Trophoblast cell (in vitro differentiated cells and primary cell): Measurements from ENCODE around the gene PITX2.

ENCODE experiments used
- DNase-seq, 2 donors: peaks; one replicate each; pipeline ENCODE4 v3.0.0-alpha.2; 2016
- H2AFZ ChIP-seq: 2 replicates; pipeline ENCODE4 v1.6.1; 2013; ENCODE audit warnings: low read length, moderate library complexity, mild to moderate bottlenecking; ENCODE audit not compliant: insufficient read depth, poor library complexity
- H2AK5ac ChIP-seq: 2 replicates; pipeline ENCODE4 v1.6.1; 2013; ENCODE audit warnings: mild to moderate bottlenecking, low read length
- H2BK120ac ChIP-seq: 2 replicates; pipeline ENCODE4 v1.6.1; 2013; ENCODE audit warnings: low read length, mild to moderate bottlenecking, moderate library complexity; ENCODE audit not compliant: insufficient read depth, poor library complexity
- H2BK12ac ChIP-seq: 2 replicates; pipeline ENCODE4 v1.6.1; 2013; ENCODE audit warnings: mild to moderate bottlenecking, low read length, moderate library complexity
- H2BK5ac ChIP-seq: 2 replicates; pipeline ENCODE4 v1.6.1; 2013; ENCODE audit warnings: low read length, low read depth, moderate library complexity, mild to moderate bottlenecking; ENCODE audit not compliant: poor library complexity
- H3K14ac ChIP-seq: 2 replicates; pipeline ENCODE4 v1.6.1; 2013; ENCODE audit warnings: mild to moderate bottlenecking, low read length
- H3K18ac ChIP-seq: 2 replicates; pipeline ENCODE4 v1.6.1; 2013; ENCODE audit warnings: mild to moderate bottlenecking, low read length
- H3K23ac ChIP-seq: 2 replicates; pipeline ENCODE4 v1.6.1; 2013; ENCODE audit warnings: low read length
- H3K27ac ChIP-seq: 2 replicates; pipeline ENCODE4 v1.5.1; 2013; ENCODE audit warnings: low read depth, mild to moderate bottlenecking, inconsistent platforms, low read length, moderate library complexity
- H3K27me3 ChIP-seq: 2 replicates; pipeline ENCODE4 v1.6.1; 2013; ENCODE audit warnings: inconsistent platforms, mild to moderate bottlenecking, low read length, moderate library complexity; ENCODE audit not compliant: insufficient read depth
- H3K36me3 ChIP-seq, 2 experiments: 1 replicate in 1 of 2; 2 replicates in 1 of 2; pipeline ENCODE4 v1.6.1; 2013; ENCODE audit warnings: low read length in 2 of 2, mild to moderate bottlenecking in 2 of 2, moderate library complexity in 1 of 2; ENCODE audit not compliant: insufficient read depth in 2 of 2, control insufficient read depth in 1 of 2
- H3K4ac ChIP-seq: 2 replicates; pipeline ENCODE4 v1.6.1; 2013; ENCODE audit warnings: low read depth, mild to moderate bottlenecking, low read length, moderate library complexity
- H3K4me1 ChIP-seq, 2 experiments: 1 replicate in 1 of 2; 2 replicates in 1 of 2; pipeline ENCODE4 v1.6.1; 2013; ENCODE audit warnings: low read length in 2 of 2, mild to moderate bottlenecking in 2 of 2, moderate library complexity in 1 of 2; ENCODE audit not compliant: insufficient read depth in 2 of 2, control insufficient read depth in 1 of 2
- H3K4me2 ChIP-seq: 2 replicates; pipeline ENCODE4 v1.6.1; 2013; ENCODE audit warnings: inconsistent platforms, mild to moderate bottlenecking, low read length, moderate library complexity
- H3K4me3 ChIP-seq: 2 replicates; pipeline ENCODE4 v1.5.1; 2013; ENCODE audit warnings: mild to moderate bottlenecking, low read depth, low read length, inconsistent platforms
- H3K79me1 ChIP-seq: one replicate; pipeline ENCODE4 v1.6.1; 2013; ENCODE audit warnings: low read length
- H3K79me2 ChIP-seq: 2 replicates; pipeline ENCODE4 v1.6.1; 2013; ENCODE audit warnings: low read length, mild to moderate bottlenecking; ENCODE audit not compliant: control insufficient read depth, insufficient read depth, poor library complexity
- H3K9ac ChIP-seq: 2 replicates; pipeline ENCODE4 v1.6.1; 2013; ENCODE audit warnings: mild to moderate bottlenecking, low read length
- H3K9me3 ChIP-seq: 2 replicates; pipeline ENCODE4 v1.6.1; 2013; ENCODE audit warnings: low read depth, mild to moderate bottlenecking, control low read depth, inconsistent platforms, low read length; ENCODE audit not compliant: insufficient read depth
- H4K12ac ChIP-seq: 2 replicates; pipeline ENCODE4 v1.6.1; 2013; ENCODE audit warnings: low read depth, mild to moderate bottlenecking, low read length, moderate library complexity
- H4K8ac ChIP-seq: 2 replicates; pipeline ENCODE4 v1.6.1; 2013; ENCODE audit warnings: low read depth, mild to moderate bottlenecking, low read length, moderate library complexity
- H4K91ac ChIP-seq: one replicate; pipeline ENCODE4 v1.6.1; 2013; ENCODE audit warnings: low read depth, mild to moderate bottlenecking, low read length, moderate library complexity
- WGBS: extraction: QIAGEN DNeasy Blood & Tissue Kit; methylation state at CpG from one replicate; pipeline ENCODE4 v1.1.7; 2013; ENCODE audit warnings: missing lambda C conversion rate; ENCODE audit not compliant: insufficient read length, insufficient coverage; ENCODE audit errors: extremely low coverage; 5-methylcytosine and 5-hydroxymethylcytosine counted together

The PITX2 gene

GRCh38 chr4:110638089-110638746 lies 15.3 kb upstream of the PITX2 start:
- no peak overlapping the region for H3K23ac ChIP-seq
- H3K27me3 ChIP-seq: peaks cover 70% of the 10 kb centered on the region
- no peak overlapping the region for H3K9ac ChIP-seq
- H3K18ac ChIP-seq: no peak overlapping the region
- no peak overlapping the region for H3K27ac ChIP-seq
- no peak overlapping the region for H4K8ac ChIP-seq
- no peak overlapping the region for H2BK12ac ChIP-seq
- no peak overlapping the region for H2AFZ ChIP-seq
- WGBS: no CpG with 5 or more reads among the region's 10 CpGs
- no peaks in the 10 kb centered on the region for H3K79me1 ChIP-seq
- peaks cover 13 to 14% of the 10 kb centered on the region in 2 experiments for H3K4me1 ChIP-seq
- DNase-seq: no peak
- H2AK5ac ChIP-seq: no peak overlapping the region
- H3K14ac ChIP-seq: no peak overlapping the region
- H3K4ac ChIP-seq: no peak overlapping the region
- no peaks in the 10 kb centered on the region for H3K9me3 ChIP-seq
- H3K79me2 ChIP-seq: no peaks in the 10 kb centered on the region
- H4K91ac ChIP-seq: no peak overlapping the region
- H3K4me2 ChIP-seq: no peak overlapping the region
- H3K4me3 ChIP-seq: no peak overlapping the region
- no peak overlapping the region for H2BK120ac ChIP-seq
- H4K12ac ChIP-seq: no peak overlapping the region
- H3K36me3 ChIP-seq: no peaks in the 10 kb centered on the region
- no peak overlapping the region for H2BK5ac ChIP-seq

DNA sequence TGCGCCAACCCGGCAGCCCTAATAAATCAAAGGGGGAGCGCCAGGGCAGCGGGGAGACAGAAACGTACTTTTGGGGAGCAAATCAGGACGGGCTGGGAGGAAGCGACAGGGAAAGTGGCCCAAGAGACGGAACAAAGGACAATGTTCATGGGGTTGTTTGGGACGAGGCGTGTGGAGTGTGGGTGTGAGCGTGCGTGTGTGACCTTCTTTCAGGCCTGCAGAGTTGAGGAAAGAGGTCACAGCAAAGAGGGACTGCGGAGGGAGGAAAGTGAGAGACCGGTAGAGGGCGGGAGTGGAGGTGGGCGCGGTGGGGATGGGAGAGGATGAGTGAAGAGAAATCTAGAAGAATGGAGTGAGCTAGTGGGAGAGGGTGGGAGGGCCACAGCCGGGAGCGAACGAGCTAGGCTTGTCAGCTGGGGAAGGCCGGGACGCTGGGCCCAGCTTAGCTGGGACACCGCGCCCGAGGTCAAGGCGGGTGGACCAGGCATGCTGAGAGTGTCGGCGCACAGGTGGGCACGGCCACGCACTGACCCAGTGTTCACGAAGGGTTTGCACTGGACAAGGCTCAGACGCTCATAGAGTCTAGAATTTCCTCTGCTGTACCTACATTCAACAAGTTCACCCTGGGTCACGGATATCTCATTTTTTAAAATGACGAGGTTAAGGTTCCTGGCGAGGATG lies 14.7 kb upstream of the PITX2 start:
- Histone ChIP-seq H3K36me3 (no peaks in the 10 kb centered on the region), H3K4me3 (no peak overlapping the region), H3K4me1 (peaks cover 13 to 16% of the 10 kb centered on the region in 2 experiments), H3K4me2 (peak overlapping the region; percentile 73), H2BK120ac (no peak overlapping the region), H3K18ac (no peak overlapping the region), H3K4ac (no peak overlapping the region), H2AK5ac (no peak overlapping the region), H4K12ac (no peak overlapping the region), H2BK12ac (no peak overlapping the region), H2BK5ac (no peak overlapping the region), H3K27me3 (peaks cover 77% of the 10 kb centered on the region), H3K27ac (no peak overlapping the region), H3K79me1 (no peaks in the 10 kb centered on the region), H4K8ac (no peak overlapping the region), H3K23ac (no peak overlapping the region), H3K79me2 (no peaks in the 10 kb centered on the region), H2AFZ (peak overlapping the region; percentile 47), H4K91ac (no peak overlapping the region), H3K14ac (no peak overlapping the region), H3K9ac (no peak overlapping the region), H3K9me3 (peaks cover 6% of the 10 kb centered on the region)
- no peak for DNase-seq
- WGBS: no CpG with 5 or more reads among the region's 35 CpGs

DNA sequence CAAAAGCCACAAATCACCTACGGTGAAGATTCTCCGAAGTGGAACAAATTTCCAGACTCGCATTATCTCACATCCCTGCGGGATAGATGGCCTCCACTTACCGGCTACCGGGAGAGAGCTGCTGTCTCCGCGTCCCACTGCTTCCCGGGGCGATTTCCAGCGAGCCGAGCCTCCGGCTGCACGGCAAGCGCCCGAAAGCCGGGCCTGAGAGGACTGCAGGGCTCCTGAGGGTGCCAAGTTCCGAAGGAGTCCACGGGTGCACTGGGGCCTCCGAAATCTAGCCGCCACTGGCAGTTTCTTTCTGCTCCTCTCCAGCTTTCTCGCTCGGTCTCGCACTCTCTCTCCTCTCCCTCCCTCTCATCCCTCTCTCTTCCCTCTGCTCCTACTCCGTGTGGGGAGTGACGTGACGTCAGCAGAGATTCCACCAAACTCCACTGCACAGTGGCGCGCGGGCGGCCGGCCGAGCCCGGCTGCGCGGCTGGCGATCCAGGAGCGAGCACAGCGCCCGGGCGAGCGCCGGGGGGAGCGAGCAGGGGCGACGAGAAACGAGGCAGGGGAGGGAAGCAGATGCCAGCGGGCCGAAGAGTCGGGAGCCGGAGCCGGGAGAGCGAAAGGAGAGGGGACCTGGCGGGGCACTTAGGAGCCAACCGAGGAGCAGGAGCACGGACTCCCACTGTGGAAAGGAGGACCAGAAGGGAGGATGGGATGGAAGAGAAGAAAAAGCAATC lies 14.0 kb upstream of the PITX2 start:
- Histone ChIP-seq H3K4me2 (peak overlapping the region; percentile 73), H3K4me1 (peaks cover 13 to 21% of the 10 kb centered on the region in 2 experiments), H4K91ac (no peak overlapping the region), H2BK5ac (no peak overlapping the region), H3K23ac (no peak overlapping the region), H3K4me3 (peak overlapping the region; percentile 7), H3K36me3 (no peaks in the 10 kb centered on the region), H2AFZ (peak overlapping the region; percentile 47), H3K14ac (no peak overlapping the region), H3K27ac (no peak overlapping the region), H2BK12ac (no peak overlapping the region), H3K79me2 (no peaks in the 10 kb centered on the region), H3K27me3 (peaks cover 83% of the 10 kb centered on the region), H2AK5ac (no peak overlapping the region), H4K12ac (no peak overlapping the region), H3K18ac (no peak overlapping the region), H4K8ac (no peak overlapping the region), H3K9me3 (peaks cover 6% of the 10 kb centered on the region), H3K79me1 (no peaks in the 10 kb centered on the region), H3K4ac (no peak overlapping the region), H2BK120ac (no peak overlapping the region), H3K9ac (no peak overlapping the region)
- WGBS: no CpG with 5 or more reads among the region's 56 CpGs
- DNase-seq: peak in 1 of 2 donors; percentile 19

DNA sequence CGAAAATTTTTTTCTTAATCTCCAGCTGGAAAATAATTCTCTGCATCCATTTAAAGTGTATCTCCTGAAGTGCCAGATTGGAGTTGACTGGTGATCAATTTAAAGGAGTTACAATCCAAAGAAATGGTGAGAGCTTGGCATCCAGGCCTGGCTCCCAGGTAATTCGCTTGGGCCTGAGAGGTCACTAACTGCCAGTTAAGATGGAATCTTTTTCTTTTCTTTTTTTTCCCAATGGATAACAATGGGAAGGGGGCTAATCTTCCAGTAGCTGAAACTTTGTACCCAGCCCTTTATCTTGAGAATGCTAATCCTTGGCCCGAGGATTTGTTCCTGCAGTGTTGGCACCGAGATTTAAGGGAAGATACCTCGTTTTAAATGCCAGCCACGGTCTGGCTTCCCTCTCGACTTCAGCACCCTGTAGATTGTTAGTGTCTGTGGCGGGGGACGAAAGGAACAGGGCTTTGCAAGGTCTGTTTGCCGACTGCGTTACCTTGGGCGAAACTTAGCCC lies 13.3 kb upstream of the PITX2 start:
- no peaks in the 10 kb centered on the region for H3K36me3 ChIP-seq
- H3K9ac ChIP-seq: no peak overlapping the region
- H3K14ac ChIP-seq: no peak overlapping the region
- H3K4me3 ChIP-seq: no peak overlapping the region
- H3K4ac ChIP-seq: no peak overlapping the region
- no peak overlapping the region for H4K91ac ChIP-seq
- H2BK12ac ChIP-seq: no peak overlapping the region
- no peaks in the 10 kb centered on the region for H3K79me1 ChIP-seq
- H3K9me3 ChIP-seq: peaks cover 6% of the 10 kb centered on the region
- no peak overlapping the region for H3K23ac ChIP-seq
- no peak overlapping the region for H2AFZ ChIP-seq
- H2AK5ac ChIP-seq: no peak overlapping the region
- H3K4me1 ChIP-seq: peaks cover 16 to 24% of the 10 kb centered on the region in 2 experiments
- no peak overlapping the region for H2BK120ac ChIP-seq
- H4K8ac ChIP-seq: no peak overlapping the region
- DNase-seq: no peak
- no CpG with 5 or more reads among the region's 12 CpGs for WGBS
- peak overlapping the region; percentile 73 for H3K4me2 ChIP-seq
- H3K27ac ChIP-seq: no peak overlapping the region
- H3K79me2 ChIP-seq: no peaks in the 10 kb centered on the region
- no peak overlapping the region for H3K18ac ChIP-seq
- H4K12ac ChIP-seq: no peak overlapping the region
- H3K27me3 ChIP-seq: peaks cover 78% of the 10 kb centered on the region
- no peak overlapping the region for H2BK5ac ChIP-seq
